HCT116 (cell line): ENCODE results near the gene AP1G1. TPM values are rescaled to one million over a fixed set of nuclear protein-coding genes. Genes with fewer than 3 reads are reported as not detected.

ENCODE experiments used
- ATAC-seq: fragments of 200-7000 bp; cut with Tn5 transposase; 2 replicates; pipeline ENCODE4 v1.9.1; 2020; ENCODE audit warnings: mild to moderate bottlenecking, moderate library complexity
- BruUV-seq: library from RNA; stranded (reverse); fragments of 400-500 nt; replicated peaks from 2 replicates; lab custom pipeline; 2021; lab: Mats Ljungman, UMichigan
- CTCF ChIA-PET: fragments of 300-600 bp; sonication (Branson Sonifier 250); formaldehyde crosslinking; loops from one replicate; lab custom pipeline; 2021; ENCODE audit warnings: antibody characterized with exemption; lab: Charles Lee
- POLR2A ChIA-PET: fragments of 300-600, 350-600 bp; sonication (Branson Sonifier 250); formaldehyde crosslinking; loops from one replicate; lab custom pipeline; 2021; ENCODE audit warnings: antibody characterized with exemption; lab: Charles Lee
- RAD21 ChIA-PET, 2 experiments: fragments of 300-600 bp; sonication (Branson Sonifier 250); formaldehyde crosslinking; loops; one replicate each; lab custom pipeline; 2023; ENCODE audit warnings: low total read pairs in 2 of 2; ENCODE audit not compliant: uncharacterized antibody in 2 of 2, unreplicated experiment in 2 of 2, low non-redundant PET in 1 of 2; lab: Charles Lee
- DNase-seq: peaks from one replicate; pipeline ENCODE4 v3.0.0-alpha.2; 2010; ENCODE audit warnings: low read depth, low spot score
- H2AFZ ChIP-seq: fragments of 200-600 bp; shearing (Covaris generic), sonication (generic); 2 replicates; pipeline ENCODE4 v1.6.1; 2017; ENCODE audit warnings: low read depth, mixed run types, mixed read lengths, antibody characterized with exemption, low read length; ENCODE audit not compliant: poor library complexity, severe bottlenecking
- H3K27ac ChIP-seq: 2 replicates; pipeline ENCODE4 v1.5.1; 2012; ENCODE audit warnings: low read depth, low read length
- H3K27me3 ChIP-seq: fragments of 200-600 bp; sonication (generic); 2 replicates; pipeline ENCODE4 v1.6.1; 2016; ENCODE audit warnings: mixed run types, low read length, mixed read lengths; ENCODE audit not compliant: insufficient read depth
- H3K36me3 ChIP-seq, 2 experiments: fragments of 200-500 bp in 1 of 2; fragments of 200-600 bp in 1 of 2; sonication (Bioruptor generic) in 1 of 2; sonication (generic) in 1 of 2; 2 replicates each; pipeline versions ENCODE4 v1.5.1 to v1.6.1; 2014 to 2016; ENCODE audit warnings: low read length in 2 of 2, inconsistent platforms in 1 of 2, mixed read lengths in 1 of 2, mixed run types in 1 of 2; ENCODE audit not compliant: insufficient read depth in 2 of 2, control insufficient read depth in 1 of 2
- H3K4me1 ChIP-seq, 2 experiments: fragments of 200-600 bp in 1 of 2; sonication (generic) in 1 of 2; 2 replicates each; pipeline versions ENCODE4 v1.5.1 to v1.6.1; 2012 to 2017; ENCODE audit warnings: low read length in 2 of 2, inconsistent platforms in 1 of 2, mild to moderate bottlenecking in 1 of 2, mixed read lengths in 1 of 2, mixed run types in 1 of 2, moderate library complexity in 1 of 2; ENCODE audit not compliant: insufficient read depth in 2 of 2, control insufficient read depth in 1 of 2
- H3K4me2 ChIP-seq: fragments of 200-600 bp; sonication (generic); 2 replicates; pipeline ENCODE4 v1.6.1; 2017; ENCODE audit warnings: mixed run types, low read length, mixed read lengths
- H3K4me3 ChIP-seq, 2 experiments: fragments of 200-600 bp in 1 of 2; sonication (generic) in 1 of 2; replicated peaks in 1 of 2; 2 replicates each; pipeline ENCODE4 v1.5.1; 2011 to 2016; ENCODE audit warnings: low read length in 2 of 2, control low read depth in 1 of 2, low read depth in 1 of 2, mild to moderate bottlenecking in 1 of 2, mixed read lengths in 1 of 2, mixed run types in 1 of 2
- H3K79me2 ChIP-seq: fragments of 200-600 bp; sonication (generic); 2 replicates; pipeline ENCODE4 v1.6.1; 2017; ENCODE audit warnings: mild to moderate bottlenecking, mixed run types, low read length, moderate library complexity, mixed read lengths; ENCODE audit not compliant: insufficient read depth
- H3K9ac ChIP-seq: fragments of 200-600 bp; sonication (generic); 2 replicates; pipeline ENCODE4 v1.6.1; 2016; ENCODE audit warnings: low read length, mixed read lengths
- H3K9me2 ChIP-seq: fragments of 200-600 bp; sonication (generic), shearing (Covaris generic); 2 replicates; pipeline ENCODE4 v1.6.1; 2017; ENCODE audit warnings: mixed run types, mild to moderate bottlenecking, moderate library complexity; ENCODE audit not compliant: insufficient read depth
- H3K9me3 ChIP-seq, 2 experiments: fragments of 200-500 bp in 1 of 2; fragments of 200-600 bp in 1 of 2; sonication (Bioruptor generic) in 1 of 2; sonication (generic) in 1 of 2; 2 replicates each; pipeline ENCODE4 v1.6.1; 2014 to 2017; ENCODE audit warnings: low read length in 2 of 2, mixed read lengths in 2 of 2, inconsistent platforms in 1 of 2, low read depth in 1 of 2, mild to moderate bottlenecking in 1 of 2, mixed run types in 1 of 2, moderate library complexity in 1 of 2; ENCODE audit not compliant: control insufficient read depth in 1 of 2, insufficient read depth in 1 of 2
- H4K20me1 ChIP-seq: fragments of 200-600 bp; sonication (generic), shearing (Covaris generic); 2 replicates; pipeline ENCODE4 v1.6.1; 2017; ENCODE audit warnings: mixed run types, mild to moderate bottlenecking, moderate library complexity; ENCODE audit not compliant: insufficient read depth
- EGR1 ChIP-seq: IDR thresholded peaks from 2 replicates; pipeline ENCODE4 v1.6.1; 2012; ENCODE audit warnings: low read depth
- ELF1 ChIP-seq: IDR thresholded peaks from 2 replicates; pipeline ENCODE4 v1.6.1; 2012; ENCODE audit warnings: low read depth, borderline replicate concordance
- EZH2 ChIP-seq: fragments of 200-600 bp; sonication (generic); IDR thresholded peaks from 2 replicates; pipeline ENCODE4 v1.6.1; 2017; ENCODE audit warnings: antibody characterized with exemption, mixed run types
- JUND ChIP-seq: IDR thresholded peaks from 2 replicates; pipeline ENCODE4 v1.6.1; 2012
- POLR2AphosphoS5 ChIP-seq: IDR thresholded peaks from 2 replicates; pipeline ENCODE4 v1.6.1; 2011; ENCODE audit warnings: mild to moderate bottlenecking, low read depth, low read length, moderate library complexity
- RAD21 ChIP-seq: IDR thresholded peaks from 2 replicates; pipeline ENCODE4 v1.6.1; 2012; ENCODE audit warnings: low read depth, mild to moderate bottlenecking
- SRF ChIP-seq: IDR thresholded peaks from 2 replicates; pipeline ENCODE4 v1.6.1; 2012; ENCODE audit warnings: low read depth
- TCF7L2 ChIP-seq: IDR thresholded peaks from 2 replicates; pipeline ENCODE4 v1.7.0; 2011; ENCODE audit warnings: borderline replicate concordance, inconsistent platforms; ENCODE audit not compliant: insufficient read depth, insufficient read length; ENCODE audit errors: extremely low read depth
- ZFX ChIP-seq: fragments of 450-650 bp; IDR thresholded peaks from 2 replicates; pipeline ENCODE4 v1.6.1; 2017
- ZNF274 ChIP-seq: fragments of 200-500 bp; sonication (Bioruptor generic); IDR thresholded peaks from 2 replicates; pipeline ENCODE4 v1.6.1; 2014; ENCODE audit warnings: mild to moderate bottlenecking, low read depth, low read length, inconsistent platforms
- intact Hi-C: fragments of 100-400 bp; cut with micrococcal nuclease; formaldehyde crosslinking; loops from 2 replicates; pipeline ENCODE4 v1.10.0; 2022
- total RNA-seq: library from RNA; stranded (reverse); gene quantifications from one replicate; pipeline ENCODE4 v1.2.1, GENCODE V29; 2021; ENCODE audit not compliant: unreplicated experiment
- TF ChIP-seq, protein P1 (sequence below): IDR thresholded peaks from 2 replicates; pipeline ENCODE4 v1.6.1; 2012; ENCODE audit warnings: low read depth

Gene AP1G1
- total RNA-seq, 1 experiment from 2014 or later = 70.2 TPM

DNA sequence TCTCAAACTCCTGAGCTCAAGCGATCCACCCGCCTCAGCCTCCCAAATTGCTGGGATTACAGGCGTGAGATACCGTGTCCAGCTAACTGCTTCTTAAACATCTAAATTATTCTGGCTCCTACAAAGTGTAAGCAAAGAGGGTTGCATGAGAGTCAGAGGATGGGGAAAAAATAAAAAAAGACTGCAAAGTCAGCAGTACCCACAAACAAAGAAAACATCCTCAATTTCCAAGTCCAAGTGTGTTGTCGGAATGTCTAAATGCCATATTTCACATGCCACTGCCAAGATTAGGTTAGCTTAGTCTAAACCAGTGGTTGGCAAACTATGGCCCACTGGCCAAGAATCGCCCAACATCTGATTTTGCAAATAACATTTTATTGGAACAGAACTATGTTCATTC lies 71.1 kb downstream of the AP1G1 start:
- ChIA-PET RAD21 (no interaction called here), POLR2A (no interaction called here), CTCF (no interaction called here)
- H3K27me3 ChIP-seq = no peaks in the 10 kb centered on the region
- BruUV-seq = no TSS peak
- ATAC-seq (no peak), DNase-seq (no peak)
- H3K27ac ChIP-seq = no peak overlapping the region
- H4K20me1 ChIP-seq = no peaks in the 10 kb centered on the region
- H3K79me2 ChIP-seq = no peaks in the 10 kb centered on the region
- H3K4me2 ChIP-seq = no peak overlapping the region
- H3K9ac ChIP-seq = no peak overlapping the region
- H3K4me1 ChIP-seq = no peaks in the 10 kb centered on the region
- intact Hi-C loops = no loop called here
- H3K36me3 ChIP-seq = peaks cover 22 to 40% of the 10 kb centered on the region in 2 experiments
- H3K9me3 ChIP-seq = no peaks in the 10 kb centered on the region
- no peak for TF ChIP-seq EGR1
- no peak for TF ChIP-seq POLR2AphosphoS5
- TF ChIP-seq, protein P1, sequence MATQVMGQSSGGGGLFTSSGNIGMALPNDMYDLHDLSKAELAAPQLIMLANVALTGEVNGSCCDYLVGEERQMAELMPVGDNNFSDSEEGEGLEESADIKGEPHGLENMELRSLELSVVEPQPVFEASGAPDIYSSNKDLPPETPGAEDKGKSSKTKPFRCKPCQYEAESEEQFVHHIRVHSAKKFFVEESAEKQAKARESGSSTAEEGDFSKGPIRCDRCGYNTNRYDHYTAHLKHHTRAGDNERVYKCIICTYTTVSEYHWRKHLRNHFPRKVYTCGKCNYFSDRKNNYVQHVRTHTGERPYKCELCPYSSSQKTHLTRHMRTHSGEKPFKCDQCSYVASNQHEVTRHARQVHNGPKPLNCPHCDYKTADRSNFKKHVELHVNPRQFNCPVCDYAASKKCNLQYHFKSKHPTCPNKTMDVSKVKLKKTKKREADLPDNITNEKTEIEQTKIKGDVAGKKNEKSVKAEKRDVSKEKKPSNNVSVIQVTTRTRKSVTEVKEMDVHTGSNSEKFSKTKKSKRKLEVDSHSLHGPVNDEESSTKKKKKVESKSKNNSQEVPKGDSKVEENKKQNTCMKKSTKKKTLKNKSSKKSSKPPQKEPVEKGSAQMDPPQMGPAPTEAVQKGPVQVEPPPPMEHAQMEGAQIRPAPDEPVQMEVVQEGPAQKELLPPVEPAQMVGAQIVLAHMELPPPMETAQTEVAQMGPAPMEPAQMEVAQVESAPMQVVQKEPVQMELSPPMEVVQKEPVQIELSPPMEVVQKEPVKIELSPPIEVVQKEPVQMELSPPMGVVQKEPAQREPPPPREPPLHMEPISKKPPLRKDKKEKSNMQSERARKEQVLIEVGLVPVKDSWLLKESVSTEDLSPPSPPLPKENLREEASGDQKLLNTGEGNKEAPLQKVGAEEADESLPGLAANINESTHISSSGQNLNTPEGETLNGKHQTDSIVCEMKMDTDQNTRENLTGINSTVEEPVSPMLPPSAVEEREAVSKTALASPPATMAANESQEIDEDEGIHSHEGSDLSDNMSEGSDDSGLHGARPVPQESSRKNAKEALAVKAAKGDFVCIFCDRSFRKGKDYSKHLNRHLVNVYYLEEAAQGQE = no peak
- TF ChIP-seq SRF = no peak
- no peak for TF ChIP-seq RAD21
- TF ChIP-seq EZH2 = no peak
- no peak for TF ChIP-seq TCF7L2
- no peak for TF ChIP-seq ELF1
- TF ChIP-seq ZFX = no peak
- TF ChIP-seq JUND = no peak
- TF ChIP-seq ZNF274 = no peak
- H3K9me2 ChIP-seq = no peaks in the 10 kb centered on the region
- no peak overlapping the region for H3K4me3 ChIP-seq
- H2AFZ ChIP-seq = no peak overlapping the region
